HEK293 (cell line): ENCODE results near the gene REEP2.
A peak's percentile ranks its signal among the peaks of the same experiment; 100 is the strongest.

Source experiments
- CTCF ChIA-PET: fragments of 350-600 bp; formaldehyde crosslinking; extraction: SDS; loops from one replicate; lab custom pipeline; 2021; ENCODE audit warnings: antibody characterized with exemption; lab: Yijun Ruan, JAX
- POLR2A ChIA-PET: fragments of 300-600 bp; formaldehyde crosslinking; extraction: SDS; loops from one replicate; lab custom pipeline; 2020; ENCODE audit warnings: antibody characterized with exemption, inconsistent platforms; lab: Yijun Ruan, JAX
- H3K27ac ChIP-seq: fragments of 200-500 bp; sonication (Bioruptor generic); 2 replicates; pipeline ENCODE4 v1.5.1; 2014; ENCODE audit warnings: low read depth, low read length, control low read depth, inconsistent platforms; ENCODE audit errors: extremely low read depth
- H3K36me3 ChIP-seq, 2 experiments: fragments of 200-500 bp in 1 of 2; sonication (Bioruptor generic) in 1 of 2; 1 replicate in 1 of 2; 2 replicates in 1 of 2; pipeline ENCODE4 v1.5.1; 2014 to 2017; ENCODE audit warnings: inconsistent platforms in 2 of 2, low read length in 2 of 2; ENCODE audit not compliant: control insufficient read depth in 2 of 2, insufficient read depth in 1 of 2
- H3K4me1 ChIP-seq: fragments of 200-500 bp; sonication (Bioruptor generic); 2 replicates; pipeline ENCODE4 v1.5.1; 2014; ENCODE audit warnings: mild to moderate bottlenecking, low read length, inconsistent platforms; ENCODE audit not compliant: control insufficient read depth, insufficient read depth
- H3K4me3 ChIP-seq: 2 replicates; pipeline ENCODE4 v1.5.1; 2011; ENCODE audit warnings: low read depth, mild to moderate bottlenecking, control low read depth, low read length, moderate library complexity
- H3K9me3 ChIP-seq: fragments of 200-500 bp; sonication (Bioruptor generic); 2 replicates; pipeline ENCODE4 v1.5.1; 2014; ENCODE audit warnings: low read depth, low read length, inconsistent platforms; ENCODE audit not compliant: control insufficient read depth, insufficient read depth
- GLI2 ChIP-seq: fragments of 450-650 bp; formaldehyde crosslinking; IDR thresholded peaks from 2 replicates; pipeline ENCODE4; 2017; ENCODE audit warnings: missing biosample characterization, missing genetic modification characterization, low read depth, borderline replicate concordance
- KLF16 ChIP-seq: fragments of 450-650 bp; formaldehyde crosslinking; IDR thresholded peaks from 2 replicates; pipeline ENCODE4 v1.5.1; 2017; ENCODE audit warnings: missing biosample characterization, missing genetic modification characterization
- REST ChIP-seq: fragments of 450-650 bp; formaldehyde crosslinking; IDR thresholded peaks from 2 replicates; pipeline ENCODE4 v1.5.1; 2016; ENCODE audit warnings: missing biosample characterization, missing genetic modification characterization
- SP2 ChIP-seq: fragments of 450-650 bp; formaldehyde crosslinking; IDR thresholded peaks from 2 replicates; pipeline ENCODE4 v1.5.1; 2016; ENCODE audit warnings: missing biosample characterization, missing genetic modification characterization
- TCF7L2 ChIP-seq: IDR thresholded peaks from 2 replicates; pipeline ENCODE4 v1.6.1; 2011; ENCODE audit warnings: low read depth, mild to moderate bottlenecking, inconsistent platforms, low read length, moderate library complexity, borderline replicate concordance
- ZNF132 ChIP-seq: fragments of 450-650 bp; formaldehyde crosslinking; IDR thresholded peaks from 2 replicates; pipeline ENCODE4 v1.5.1; 2017; ENCODE audit warnings: missing biosample characterization, missing genetic modification characterization, borderline replicate concordance
- ZNF140 ChIP-seq: fragments of 450-650 bp; formaldehyde crosslinking; IDR thresholded peaks from 2 replicates; pipeline ENCODE4 v1.5.1; 2016; ENCODE audit warnings: missing biosample characterization, missing genetic modification characterization
- ZNF202 ChIP-seq: fragments of 450-650 bp; formaldehyde crosslinking; IDR thresholded peaks from 2 replicates; pipeline ENCODE4 v1.5.1; 2016; ENCODE audit warnings: missing biosample characterization, missing genetic modification characterization, borderline replicate concordance
- ZNF248 ChIP-seq: fragments of 450-650 bp; formaldehyde crosslinking; IDR thresholded peaks from 2 replicates; pipeline ENCODE4 v1.5.1; 2017; ENCODE audit warnings: missing biosample characterization, missing genetic modification characterization
- ZNF335 ChIP-seq: fragments of 450-650 bp; formaldehyde crosslinking; conservative IDR thresholded peaks from 2 replicates; pipeline ENCODE4 v1.5.1; 2016; ENCODE audit warnings: missing biosample characterization, missing genetic modification characterization
- ZNF510 ChIP-seq: fragments of 450-650 bp; formaldehyde crosslinking; IDR thresholded peaks from 2 replicates; pipeline ENCODE4 v1.5.1; 2018; ENCODE audit warnings: mild to moderate bottlenecking, missing genetic modification characterization, missing biosample characterization; ENCODE audit not compliant: insufficient replicate concordance
- ZNF76 ChIP-seq: fragments of 450-650 bp; formaldehyde crosslinking; IDR thresholded peaks from 2 replicates; pipeline ENCODE4; 2016; ENCODE audit warnings: low read depth, missing biosample characterization, missing genetic modification characterization, borderline replicate concordance
- ZNF776 ChIP-seq: fragments of 450-650 bp; formaldehyde crosslinking; IDR thresholded peaks from 2 replicates; pipeline ENCODE4 v1.5.0; 2017; ENCODE audit warnings: missing biosample characterization, missing genetic modification characterization, borderline replicate concordance
- TF ChIP-seq, protein P1 (sequence below): fragments of 450-650 bp; formaldehyde crosslinking; IDR thresholded peaks from 2 replicates; pipeline ENCODE4 v1.5.1; 2016; ENCODE audit warnings: missing biosample characterization, missing genetic modification characterization
- TF ChIP-seq, protein P2 (sequence below): fragments of 450-650 bp; formaldehyde crosslinking; IDR thresholded peaks from 2 replicates; pipeline ENCODE4 v1.5.1; 2017; ENCODE audit warnings: missing biosample characterization, missing genetic modification characterization

Gene REEP2

DNA sequence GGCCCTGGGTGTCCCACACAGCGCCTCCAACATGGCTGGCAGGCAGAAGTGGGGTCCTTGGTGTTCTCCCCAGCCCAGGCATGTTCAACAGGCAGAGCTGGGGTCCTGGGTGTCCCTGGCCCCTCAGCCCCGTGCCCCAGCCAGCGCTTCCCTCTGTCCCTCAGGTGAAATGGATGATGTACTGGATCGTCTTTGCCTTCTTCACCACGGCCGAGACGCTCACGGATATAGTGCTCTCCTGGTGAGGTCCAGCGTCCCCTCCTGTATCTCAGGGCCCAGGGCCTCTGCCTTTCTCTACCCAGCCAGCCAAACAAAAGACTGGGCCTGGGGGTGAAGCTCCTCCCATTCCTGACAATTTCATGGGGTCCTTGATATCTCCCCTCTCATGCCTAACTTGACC, 2.4 kb downstream of the REEP2 start:
- Histone ChIP-seq H3K4me3 (no peak overlapping the region), H3K27ac (no peak overlapping the region), H3K4me1 (peaks cover 8% of the 10 kb centered on the region; the same call in 1 of the 2 replicates), H3K36me3 (peaks cover 0 to 41% of the 10 kb centered on the region in 2 experiments; a peak in 2 of 3 replicates), H3K9me3 (no peaks in the 10 kb centered on the region)
- POLR2A ChIA-PET = interaction anchor here (0.8 kb wide), 1 partner anchor 25 kb away, joined by 3 read pairs; no protein-coding TSS in a partner anchor
- peak; percentile 11; the same call in 1 of the 2 replicates for TF ChIP-seq ZNF335
- TF ChIP-seq GLI2 (tag by site-specific recombination) = no peak
- CTCF ChIA-PET = interaction anchor here (0.7 to 1.2 kb wide), 2 partner anchors 8 to 61 kb away, joined by 3 to 4 read pairs; no protein-coding TSS in a partner anchor

DNA sequence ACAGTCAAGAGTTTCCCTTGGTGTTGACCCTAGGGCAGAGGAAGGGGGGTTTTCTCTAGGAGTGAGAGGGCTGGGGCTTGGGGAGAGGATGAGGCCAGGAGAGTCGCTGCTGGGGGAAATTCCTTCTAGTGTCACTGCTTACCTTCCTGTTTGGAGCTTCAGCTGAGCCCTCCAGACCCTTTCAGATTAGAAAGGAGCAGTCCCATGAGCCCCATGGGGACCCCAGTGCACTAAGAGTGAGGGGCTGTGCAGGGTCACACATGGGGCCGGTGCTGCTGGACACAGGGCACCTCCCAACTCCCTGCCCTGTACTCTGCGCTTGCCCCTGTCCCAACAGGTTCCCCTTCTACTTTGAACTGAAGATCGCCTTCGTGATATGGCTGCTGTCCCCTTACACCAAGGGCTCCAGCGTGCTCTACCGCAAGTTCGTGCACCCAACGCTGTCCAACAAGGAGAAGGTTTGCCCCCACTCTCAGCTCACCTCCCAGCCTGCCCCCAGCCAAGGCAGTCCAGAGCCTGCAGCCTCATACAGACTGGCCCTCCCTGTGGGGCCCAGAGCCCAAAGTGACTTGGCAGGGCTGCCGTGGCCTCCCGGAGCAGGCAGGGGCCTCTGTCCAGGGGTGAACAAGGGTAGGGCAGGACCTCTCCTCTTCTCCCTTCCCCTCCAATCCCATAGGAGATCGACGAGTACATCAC, 5.4 kb downstream of the REEP2 start:
- Histone ChIP-seq H3K4me3 (no peak overlapping the region), H3K36me3 (peaks cover 0 to 31% of the 10 kb centered on the region in 2 experiments; a peak in 2 of 3 replicates), H3K4me1 (peaks cover 8% of the 10 kb centered on the region; the same call in 1 of the 2 replicates), H3K27ac (no peak overlapping the region), H3K9me3 (no peaks in the 10 kb centered on the region)
- ChIA-PET CTCF (interaction anchor here (0.6 kb wide), 1 partner anchor 62 kb away, joined by 3 read pairs; no protein-coding TSS in a partner anchor), POLR2A (interaction anchor here (0.5 kb wide), 1 partner anchor 40 kb away, joined by 3 read pairs; no protein-coding TSS in a partner anchor)
- TF ChIP-seq REST (tag by site-specific recombination) (0 out of 2 replicates have a peak, but pooled peaks have one; percentile 38), ZNF76 (no peak)

DNA sequence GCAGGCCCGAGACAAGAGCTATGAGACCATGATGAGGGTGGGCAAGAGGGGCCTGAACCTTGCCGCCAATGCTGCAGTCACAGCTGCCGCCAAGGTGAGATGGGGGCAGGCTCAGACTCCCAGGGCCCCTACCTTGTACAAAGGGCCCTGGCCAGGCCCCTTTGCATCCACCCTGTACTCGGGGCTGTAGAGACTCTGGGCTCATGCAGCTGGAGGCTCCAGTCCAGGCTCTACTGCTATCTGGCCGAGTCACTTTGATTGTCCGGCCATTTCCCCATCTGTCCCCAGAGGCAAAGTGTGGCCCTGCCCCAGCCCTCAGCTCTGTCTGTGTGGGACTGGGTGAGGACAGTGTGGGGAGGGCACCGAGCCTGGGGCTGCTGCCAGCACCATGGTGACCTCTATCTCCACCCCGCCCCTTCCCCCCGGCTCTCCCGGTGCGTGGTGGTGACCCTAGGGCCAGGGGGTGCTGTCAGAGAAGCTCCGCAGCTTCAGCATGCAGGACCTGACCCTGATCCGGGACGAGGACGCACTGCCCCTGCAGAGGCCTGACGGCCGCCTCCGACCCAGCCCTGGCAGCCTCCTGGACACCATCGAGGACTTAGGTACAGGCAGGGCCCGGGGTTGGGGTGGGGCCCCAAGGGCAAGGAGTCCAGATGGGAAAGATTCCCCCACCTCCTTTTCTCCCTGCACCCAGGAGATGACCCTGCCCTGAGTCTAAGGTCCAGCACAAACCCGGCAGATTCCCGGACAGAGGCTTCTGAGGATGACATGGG, 6.1 kb downstream of the REEP2 start:
- TF ChIP-seq SP2 (tag by site-specific recombination) (no peak), ZNF510 (no peak), TCF7L2 (no peak), ZNF776 (tag by site-specific recombination) (no peak), ZNF140 (tag by site-specific recombination) (no peak), ZNF202 (no peak), ZNF248 (tag by site-specific recombination) (no peak), ZNF132 (no peak), KLF16 (tag by site-specific recombination) (no peak)
- TF ChIP-seq, protein P1, sequence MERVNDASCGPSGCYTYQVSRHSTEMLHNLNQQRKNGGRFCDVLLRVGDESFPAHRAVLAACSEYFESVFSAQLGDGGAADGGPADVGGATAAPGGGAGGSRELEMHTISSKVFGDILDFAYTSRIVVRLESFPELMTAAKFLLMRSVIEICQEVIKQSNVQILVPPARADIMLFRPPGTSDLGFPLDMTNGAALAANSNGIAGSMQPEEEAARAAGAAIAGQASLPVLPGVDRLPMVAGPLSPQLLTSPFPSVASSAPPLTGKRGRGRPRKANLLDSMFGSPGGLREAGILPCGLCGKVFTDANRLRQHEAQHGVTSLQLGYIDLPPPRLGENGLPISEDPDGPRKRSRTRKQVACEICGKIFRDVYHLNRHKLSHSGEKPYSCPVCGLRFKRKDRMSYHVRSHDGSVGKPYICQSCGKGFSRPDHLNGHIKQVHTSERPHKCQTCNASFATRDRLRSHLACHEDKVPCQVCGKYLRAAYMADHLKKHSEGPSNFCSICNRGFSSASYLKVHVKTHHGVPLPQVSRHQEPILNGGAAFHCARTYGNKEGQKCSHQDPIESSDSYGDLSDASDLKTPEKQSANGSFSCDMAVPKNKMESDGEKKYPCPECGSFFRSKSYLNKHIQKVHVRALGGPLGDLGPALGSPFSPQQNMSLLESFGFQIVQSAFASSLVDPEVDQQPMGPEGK (tag by site-specific recombination) = no peak
- TF ChIP-seq, protein P2, sequence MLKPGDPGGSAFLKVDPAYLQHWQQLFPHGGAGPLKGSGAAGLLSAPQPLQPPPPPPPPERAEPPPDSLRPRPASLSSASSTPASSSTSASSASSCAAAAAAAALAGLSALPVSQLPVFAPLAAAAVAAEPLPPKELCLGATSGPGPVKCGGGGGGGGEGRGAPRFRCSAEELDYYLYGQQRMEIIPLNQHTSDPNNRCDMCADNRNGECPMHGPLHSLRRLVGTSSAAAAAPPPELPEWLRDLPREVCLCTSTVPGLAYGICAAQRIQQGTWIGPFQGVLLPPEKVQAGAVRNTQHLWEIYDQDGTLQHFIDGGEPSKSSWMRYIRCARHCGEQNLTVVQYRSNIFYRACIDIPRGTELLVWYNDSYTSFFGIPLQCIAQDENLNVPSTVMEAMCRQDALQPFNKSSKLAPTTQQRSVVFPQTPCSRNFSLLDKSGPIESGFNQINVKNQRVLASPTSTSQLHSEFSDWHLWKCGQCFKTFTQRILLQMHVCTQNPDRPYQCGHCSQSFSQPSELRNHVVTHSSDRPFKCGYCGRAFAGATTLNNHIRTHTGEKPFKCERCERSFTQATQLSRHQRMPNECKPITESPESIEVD (tag by site-specific recombination) = no peak
- Histone ChIP-seq H3K9me3 (no peaks in the 10 kb centered on the region), H3K36me3 (peaks cover 0 to 31% of the 10 kb centered on the region in 2 experiments; a peak in 2 of 3 replicates), H3K4me1 (peaks cover 7% of the 10 kb centered on the region; the same call in 1 of the 2 replicates), H3K27ac (no peak overlapping the region), H3K4me3 (no peak overlapping the region)
- POLR2A ChIA-PET = interaction anchor here (0.5 to 1.3 kb wide), 2 partner anchors 20 to 41 kb away, joined by 3 to 4 read pairs; partner anchors contain the start of gene EGR1
- CTCF ChIA-PET = interaction anchor here (0.6 kb wide), 1 partner anchor 63 kb away, joined by 3 read pairs; no protein-coding TSS in a partner anchor
